ENCODE data around the gene NR5A1.
A peak's percentile ranks its signal among the peaks of the same experiment; 100 is the strongest.

NR5A1 gene

DNA sequence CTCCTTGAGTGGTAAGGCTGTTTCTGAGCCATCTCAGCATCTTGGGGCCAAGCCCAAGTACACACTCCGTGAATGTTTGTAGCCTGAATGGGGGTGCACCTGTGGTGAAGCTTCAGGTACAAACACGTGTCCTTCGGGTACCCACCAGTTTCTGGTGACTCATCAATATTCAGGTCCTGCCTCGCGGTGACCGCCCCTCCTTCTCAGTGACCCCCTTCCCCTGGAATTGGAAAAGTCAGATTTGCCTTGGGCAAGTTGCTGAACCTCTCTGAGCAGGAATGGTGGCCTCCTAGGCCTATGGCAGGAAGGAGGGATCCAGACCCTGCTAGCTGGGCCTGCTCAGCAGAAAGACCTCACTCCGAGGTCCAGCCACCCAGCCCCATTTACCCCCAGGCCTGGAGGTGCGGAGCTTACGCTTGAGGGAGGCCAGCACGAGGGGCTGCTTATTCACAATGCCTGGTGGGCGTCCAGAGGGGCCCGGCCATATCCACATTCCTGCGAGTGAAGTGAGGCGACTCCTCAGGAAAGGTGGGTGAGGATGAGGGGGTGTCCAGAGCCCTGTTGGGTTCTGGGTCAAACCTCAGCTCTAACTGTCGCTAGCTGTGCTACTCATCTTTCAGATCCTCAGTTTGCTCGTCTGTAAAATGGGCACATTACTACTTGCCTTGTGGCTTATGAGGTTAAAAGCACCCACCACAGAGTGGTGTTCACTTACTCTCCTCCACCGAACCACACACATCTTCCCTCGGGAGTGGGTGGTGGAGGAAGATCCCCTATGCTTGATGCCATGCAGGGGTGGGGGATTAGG lies 49.9 kb downstream of the NR5A1 start:
- DNase-seq = no peak

DNA sequence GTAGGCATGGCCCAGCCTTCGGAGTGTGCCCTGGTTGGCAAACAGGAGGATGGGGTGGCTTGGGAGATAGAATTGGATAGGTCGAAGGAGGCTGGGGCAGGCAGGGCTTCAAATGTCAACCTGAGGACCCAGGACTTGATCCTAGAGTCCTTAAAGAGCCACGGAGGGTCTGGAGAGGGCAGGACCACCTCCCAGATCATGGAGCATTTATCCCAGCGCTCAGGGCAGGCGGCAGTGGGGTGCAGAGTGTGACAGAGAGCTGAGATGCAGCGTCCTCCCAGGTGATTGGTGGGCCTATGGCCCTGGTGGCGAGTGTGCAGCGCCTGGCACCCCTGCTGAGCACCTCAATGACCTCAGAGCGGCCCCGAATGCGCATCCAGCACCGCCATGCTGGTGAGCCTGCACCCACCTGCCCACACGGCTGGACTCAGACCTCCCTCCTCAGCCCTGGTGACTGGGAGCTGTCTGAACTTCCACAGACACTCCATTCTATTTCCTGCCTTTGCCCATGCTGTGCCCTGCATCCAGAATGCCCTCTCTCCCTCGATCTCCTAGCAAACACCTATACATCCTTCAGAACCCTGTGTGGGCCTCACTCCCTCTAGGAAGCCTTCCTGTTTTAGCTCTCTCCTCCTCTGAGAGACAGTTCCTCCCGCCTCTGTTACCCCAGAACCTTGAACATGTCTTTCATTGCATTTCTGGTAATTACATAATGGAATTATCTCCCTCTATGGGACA lies 50.7 kb downstream of the NR5A1 start:
- no peak for DNase-seq

DNA sequence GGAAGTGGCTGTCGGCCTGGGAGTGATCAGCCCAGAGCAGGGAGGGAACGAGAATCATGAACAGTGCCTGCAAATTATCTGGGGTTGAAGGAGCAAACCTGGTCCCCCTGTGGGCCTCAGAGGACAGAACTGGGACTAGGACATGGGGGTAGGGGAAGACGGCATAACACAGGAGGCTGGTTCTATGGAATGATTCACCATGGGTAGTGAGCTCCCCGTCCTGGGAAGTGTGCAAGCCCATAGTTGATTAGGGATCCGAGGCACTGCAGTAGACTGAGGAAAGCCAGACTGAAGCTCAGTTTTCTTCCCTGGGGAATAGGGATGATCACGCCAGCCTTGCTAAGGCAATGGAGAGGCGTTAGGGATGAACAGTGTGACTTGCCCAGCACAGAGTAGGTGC lies 51.4 kb downstream of the NR5A1 start:
- DNase-seq = no peak

DNA sequence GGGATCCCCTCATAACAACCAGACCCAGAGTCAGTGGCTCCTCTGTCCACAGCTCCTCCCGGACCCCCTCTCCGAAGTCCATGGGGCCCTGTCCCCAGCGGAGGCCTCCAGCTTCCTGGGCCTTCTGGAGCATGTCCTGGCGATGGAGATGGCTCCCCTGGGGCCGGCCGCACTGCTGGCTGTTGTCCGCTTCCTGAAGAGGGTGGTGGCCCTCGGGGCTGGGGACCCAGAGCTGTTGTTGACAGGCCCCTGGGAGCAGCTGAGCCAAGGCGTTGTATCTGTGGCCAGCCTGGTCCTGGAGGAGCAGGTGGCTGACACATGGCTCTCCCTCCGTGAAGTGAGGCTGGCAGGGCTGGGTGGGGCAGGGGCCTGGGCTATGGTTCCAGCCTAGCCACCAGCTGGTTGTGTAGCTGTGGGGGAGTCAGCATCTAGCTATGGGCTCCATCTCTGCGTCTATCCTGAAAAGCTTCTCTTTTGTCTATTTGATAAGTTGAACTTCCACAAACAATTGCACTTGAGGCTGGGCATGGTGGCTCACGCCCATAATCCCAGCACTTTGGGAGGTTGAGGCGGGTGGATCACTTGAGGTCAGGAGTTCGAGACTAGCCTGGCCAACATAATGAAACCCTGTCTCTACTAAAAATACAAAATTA lies 52.3 kb downstream of the NR5A1 start:
- no peak for DNase-seq

DNA sequence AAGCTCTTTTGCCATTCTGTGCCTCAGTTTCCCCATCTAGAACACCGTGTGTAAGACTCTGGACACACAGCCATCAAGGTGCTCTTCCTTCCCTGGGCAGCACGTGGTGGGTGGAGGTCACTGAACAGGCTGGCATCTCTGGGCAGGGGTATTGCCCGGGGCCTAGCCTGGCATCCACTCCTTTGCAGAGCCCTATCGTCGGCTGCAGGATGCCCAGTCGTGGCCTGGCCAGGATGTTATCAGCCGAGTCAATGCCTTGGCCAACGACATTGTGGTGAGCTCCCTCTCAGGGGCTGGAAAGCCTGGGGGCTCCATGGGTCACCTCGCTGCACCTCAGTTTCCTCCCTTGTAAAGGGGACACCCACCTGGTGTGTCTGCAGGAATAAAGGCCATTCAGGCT lies 52.9 kb downstream of the NR5A1 start:
- no peak for DNase-seq

DNA sequence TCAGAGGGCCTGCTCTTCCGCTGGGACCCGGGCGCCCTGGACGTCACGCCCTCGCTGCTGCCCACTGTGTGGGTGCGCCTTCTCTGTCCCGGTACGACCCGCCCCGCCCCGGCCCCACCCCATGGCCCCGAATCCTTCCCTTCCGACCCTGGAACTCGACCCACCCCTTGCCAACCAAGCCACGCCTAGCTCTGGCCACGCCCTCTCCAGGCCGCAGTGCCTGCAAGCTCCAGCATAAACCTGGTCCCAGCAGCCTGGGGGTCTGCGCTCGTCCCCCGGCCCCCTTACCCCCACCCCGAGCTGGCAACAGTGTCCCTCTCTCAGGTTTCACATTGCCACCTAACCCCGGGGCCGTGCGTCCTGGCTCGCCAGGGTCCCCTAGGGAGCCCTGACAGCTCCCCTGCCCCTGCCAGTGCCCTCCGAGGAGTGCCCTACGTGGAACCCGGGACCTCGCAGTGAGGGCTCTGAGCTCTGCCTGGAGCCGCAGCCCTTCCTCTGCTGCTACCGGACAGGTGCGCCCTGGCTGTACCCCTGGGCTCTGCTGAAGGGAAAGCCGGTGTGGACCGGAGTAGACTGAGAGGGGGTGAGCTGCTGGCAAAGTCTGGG lies 53.5 kb downstream of the NR5A1 start:
- DNase-seq = no peak

DNA sequence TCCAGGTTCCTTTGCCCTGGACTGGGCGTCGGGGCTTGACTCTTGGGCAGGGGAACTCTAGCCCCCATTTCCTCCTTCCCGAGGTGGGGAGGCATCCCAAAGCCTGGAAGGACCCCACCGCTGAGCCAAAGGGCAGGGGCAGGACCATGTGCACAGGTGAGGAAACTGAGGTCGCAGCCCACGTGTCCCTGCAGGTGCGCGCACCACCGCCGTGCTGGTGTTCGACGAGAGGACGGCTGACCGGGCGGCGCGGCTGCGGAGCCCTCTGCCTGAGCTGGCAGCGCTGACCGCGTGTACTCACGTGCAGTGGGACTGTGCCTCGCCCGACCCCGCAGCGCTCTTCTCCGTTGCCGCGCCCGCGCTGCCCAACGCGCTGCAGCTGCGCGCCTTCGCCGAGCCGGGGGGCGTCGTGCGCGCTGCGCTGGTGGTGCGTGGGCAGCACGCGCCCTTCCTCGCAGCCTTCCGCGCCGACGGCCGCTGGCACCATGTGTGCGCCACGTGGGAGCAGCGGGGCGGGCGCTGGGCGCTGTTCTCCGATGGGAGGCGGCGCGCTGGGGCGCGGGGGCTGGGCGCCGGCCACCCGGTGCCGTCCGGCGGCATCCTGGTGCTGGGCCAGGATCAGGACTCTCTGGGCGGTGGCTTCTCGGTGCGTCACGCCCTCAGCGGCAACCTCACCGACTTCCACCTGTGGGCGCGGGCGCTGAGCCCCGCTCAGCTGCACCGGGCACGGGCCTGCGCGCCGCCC lies 54.2 kb downstream of the NR5A1 start:
- DNase-seq = no peak

DNA sequence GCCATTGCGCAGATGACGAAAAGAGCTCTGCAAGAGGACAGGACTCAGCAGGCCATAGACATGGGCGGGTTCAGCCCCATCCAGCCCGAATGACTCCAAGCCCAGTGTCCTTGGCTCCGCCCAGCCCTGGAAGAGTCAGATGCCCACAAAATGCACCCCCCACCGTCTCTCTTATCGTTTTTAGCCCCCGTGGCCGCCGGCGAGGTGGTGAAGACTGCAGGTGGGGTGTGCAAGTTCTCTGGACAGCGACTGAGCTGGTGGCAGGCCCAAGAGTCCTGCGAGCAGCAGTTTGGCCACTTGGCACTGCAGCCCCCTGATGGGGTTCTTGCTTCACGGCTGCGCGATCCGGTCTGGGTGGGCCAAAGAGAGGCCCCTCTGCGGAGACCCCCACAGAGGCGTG lies 54.9 kb downstream of the NR5A1 start:
- DNase-seq = no peak

DNA sequence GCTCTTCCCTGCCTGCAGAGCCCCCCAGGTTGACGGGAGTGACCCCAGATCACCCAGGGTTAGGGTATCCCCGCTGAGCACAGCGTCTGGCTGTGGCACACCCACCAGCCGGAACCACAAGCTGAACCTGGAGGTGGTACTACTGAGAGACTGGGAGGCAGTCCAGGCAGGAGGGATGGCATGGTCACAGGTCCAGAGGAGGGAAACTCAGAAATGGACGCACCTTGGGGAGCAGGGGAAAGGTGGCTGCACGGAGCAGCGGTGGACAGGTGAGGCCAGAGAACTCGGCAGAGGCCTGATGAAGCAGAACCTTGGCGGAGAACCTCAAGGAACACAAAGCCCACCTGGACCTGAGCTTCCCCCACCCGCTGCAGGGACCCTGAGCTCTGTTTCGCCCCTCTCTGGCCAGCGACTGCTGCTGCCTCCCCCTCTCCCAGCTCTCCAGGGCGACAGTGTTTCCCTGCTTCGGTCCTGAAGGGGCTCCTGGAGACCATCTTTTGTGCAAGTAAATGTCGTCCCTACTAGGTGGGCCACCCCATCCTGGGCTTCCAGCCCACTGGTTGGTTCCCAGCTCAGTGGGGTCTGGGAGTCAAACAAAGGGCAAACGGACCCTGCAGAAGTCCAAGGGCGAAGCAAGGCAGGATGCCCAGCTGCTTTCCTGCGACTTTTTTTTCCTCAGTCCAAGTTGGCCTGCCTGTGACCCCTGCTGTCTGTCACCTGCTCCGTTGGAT lies 56.1 kb downstream of the NR5A1 start:
- no peak for DNase-seq

DNA sequence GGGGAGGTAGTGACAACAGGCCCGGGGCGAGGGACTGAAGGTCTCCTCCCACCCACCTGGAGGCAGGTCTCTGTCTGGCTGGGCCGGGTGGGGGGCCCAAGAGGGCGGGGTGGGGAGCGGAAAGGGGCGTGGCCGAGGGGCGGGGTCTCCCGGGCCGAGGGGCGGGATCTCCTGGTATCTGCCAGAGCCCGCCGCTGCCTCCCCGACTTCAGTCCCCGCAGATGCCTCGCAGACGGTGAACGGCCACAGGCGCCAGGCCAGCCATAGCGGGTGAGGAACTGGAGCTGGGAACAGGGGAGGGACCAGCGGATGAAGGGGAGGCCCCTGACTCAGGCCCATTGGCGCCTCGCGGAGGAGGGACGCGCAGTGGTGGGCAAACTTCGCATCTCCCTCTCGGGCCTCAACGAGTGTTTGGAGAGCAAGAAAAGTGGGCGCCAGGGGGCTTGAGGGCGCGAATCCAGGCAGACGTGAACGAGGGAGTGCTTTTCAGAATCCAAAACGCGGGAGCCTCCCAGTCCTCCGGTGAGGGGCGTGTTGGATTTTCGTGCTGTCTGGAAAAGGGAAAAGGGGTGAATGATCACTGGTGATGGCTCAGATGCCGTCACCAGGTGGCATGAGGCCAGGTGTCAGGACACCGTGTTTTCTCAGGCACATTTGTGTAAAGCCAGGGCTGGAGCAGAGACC lies 56.8 kb downstream of the NR5A1 start, which contains the start of gene ADGRD2:
ADGRD2 (plus strand) TSS at position 211 of the 684 bp plus-strand sequence. CDS start 1,216 bp downstream, outside the sequence.
- peak; percentile 60 for DNase-seq

DNA sequence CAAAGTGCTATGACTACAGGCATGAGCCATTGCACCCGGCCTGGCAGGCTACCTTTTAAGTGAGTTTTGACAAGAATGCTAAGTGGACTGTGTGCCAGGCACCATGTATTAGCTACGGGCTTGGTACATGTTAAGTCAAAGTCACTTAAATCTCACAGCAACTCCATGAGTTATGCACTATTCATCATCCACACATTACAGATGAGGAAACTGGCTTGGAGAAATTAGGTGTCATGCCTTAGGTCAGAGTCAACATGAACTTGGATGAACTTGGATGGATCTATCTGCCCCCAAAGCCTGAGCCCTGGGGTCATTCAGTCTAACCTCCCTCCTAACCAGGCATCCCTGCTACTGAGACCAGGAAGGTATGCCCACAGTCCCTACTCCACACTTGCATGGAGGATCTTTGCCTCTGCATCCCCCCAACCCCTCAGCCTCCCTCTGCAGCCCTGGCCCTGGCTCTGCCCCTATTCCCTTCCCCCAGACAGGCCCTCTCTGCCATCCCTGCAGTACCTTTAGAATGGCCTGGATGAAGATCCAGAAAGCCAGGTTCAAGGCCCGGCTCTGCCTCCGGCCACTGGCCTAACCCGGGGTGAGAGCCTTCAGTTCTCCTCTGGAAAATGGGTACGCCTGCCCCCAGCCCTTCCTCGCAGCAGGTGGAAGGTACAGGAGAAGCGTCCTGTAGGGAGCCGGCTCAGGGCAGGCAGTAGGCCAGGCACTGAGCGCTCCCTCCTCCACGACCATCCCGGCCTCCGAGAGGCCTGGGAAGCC lies 57.6 kb downstream of the NR5A1 start:
- DNase-seq = no peak

DNA sequence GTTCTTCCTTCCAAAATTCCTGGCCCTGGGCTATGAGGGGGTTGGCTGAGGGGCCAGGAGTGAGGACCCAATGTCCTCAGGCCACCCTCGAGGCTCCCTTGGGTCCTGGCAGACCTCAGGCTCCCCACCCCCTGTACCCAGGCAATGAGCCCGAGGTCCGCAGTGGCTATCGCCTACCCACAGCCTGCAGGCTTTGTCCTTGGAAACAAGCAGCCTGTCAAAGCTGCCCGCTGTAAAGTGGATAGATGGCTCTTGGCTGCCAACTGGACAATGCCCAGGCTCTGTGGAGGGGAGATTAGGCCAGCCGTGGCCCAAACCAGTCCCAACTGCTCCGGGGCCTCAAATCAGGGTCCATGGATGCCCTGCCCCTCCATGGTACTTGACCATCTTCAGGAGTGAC lies 59.2 kb downstream of the NR5A1 start:
- no peak for DNase-seq

DNA sequence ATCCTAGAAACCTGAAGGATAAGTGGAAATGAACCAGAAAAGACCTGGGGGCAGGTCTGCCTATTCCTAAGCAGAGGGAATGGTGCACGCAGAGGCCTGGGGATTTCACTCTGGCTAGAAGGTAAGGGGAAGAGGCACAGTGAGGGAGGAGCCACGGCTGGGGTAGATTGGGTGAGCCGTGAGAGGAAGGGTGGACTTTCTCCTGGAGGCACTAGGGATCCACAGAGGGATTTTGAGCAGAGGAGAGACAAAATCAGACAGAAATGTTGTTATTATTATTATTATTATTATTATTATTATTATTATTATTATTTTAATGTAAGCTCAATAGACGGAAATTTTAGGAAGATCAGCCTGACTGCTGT lies 59.9 kb downstream of the NR5A1 start:
- DNase-seq = no peak

DNA sequence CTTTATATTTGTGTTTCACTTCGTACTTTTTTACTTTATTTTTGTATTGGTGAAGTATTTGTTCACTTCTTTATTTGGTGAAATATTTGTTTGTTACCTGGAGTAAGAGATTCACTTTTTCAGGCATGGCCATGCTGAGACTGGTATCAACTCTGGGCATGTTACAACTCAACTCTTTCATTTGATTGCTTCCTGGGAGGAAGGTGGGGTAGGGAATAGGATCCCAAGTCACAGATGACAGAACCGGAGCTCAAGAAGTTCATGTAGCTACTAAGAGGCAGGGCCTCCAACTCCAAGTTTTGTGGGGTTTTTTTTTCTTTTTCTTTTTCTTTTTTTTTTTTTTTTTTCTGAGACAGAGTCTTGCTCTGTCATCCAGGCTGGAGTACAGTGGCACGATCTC lies 63.0 kb downstream of the NR5A1 start:
- DNase-seq = no peak

DNA sequence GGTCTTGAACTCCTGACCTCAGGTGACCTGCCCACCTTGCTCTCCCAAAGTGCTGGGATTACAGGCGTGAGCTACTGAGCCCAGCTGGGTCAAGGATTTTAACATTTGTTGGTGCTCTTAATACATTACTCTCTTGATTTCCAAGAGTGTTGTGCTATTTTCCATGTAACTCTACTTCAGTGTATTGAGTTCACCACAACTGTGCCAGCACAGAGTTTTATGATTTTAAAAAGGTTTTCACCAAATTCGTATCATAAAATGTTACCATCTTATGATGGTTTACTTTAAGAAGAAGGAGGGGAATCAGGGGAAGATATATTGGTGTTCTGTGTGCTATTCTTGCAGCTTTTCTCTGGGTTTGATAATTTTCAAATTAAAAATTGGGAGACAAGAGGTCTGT lies 63.6 kb downstream of the NR5A1 start:
- no peak for DNase-seq

DNA sequence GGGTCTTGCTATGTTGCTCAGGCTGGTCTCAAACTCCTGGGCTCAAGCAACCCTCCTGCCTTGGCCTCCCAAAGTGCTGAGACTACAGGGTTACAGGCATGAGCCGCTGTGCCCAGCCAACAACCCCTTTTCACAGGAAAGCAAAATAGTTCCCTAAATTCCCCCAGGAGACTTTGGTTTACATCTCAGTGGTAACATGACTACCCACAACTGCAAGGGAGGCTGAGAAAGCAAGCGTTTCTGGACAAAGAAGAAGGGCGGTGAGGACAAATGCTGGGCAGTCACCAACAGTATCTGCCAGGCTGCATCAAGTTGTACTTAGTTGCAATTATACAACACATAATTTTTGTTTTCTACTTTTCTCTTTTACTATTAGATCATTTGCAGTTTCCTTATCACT lies 64.4 kb downstream of the NR5A1 start:
- no peak for DNase-seq

DNA sequence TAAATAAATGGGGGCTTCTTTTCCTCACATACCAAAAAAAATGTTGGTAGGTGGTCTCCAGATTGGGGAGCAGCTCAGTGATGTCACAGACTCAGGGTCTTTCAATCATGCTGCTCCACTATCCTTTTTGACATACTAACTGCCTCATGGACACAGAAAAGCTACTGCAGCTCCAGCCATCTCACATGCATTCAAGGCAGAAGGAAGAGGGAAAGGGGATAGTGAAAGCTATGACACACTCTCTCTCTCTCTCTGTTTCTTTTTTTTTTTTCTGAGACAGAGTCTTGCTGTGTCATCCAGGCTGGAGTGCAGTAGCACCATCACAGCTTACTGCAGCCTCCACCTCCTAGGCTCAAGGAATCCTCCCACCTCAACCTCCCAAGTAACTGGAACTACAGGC lies 64.8 kb downstream of the NR5A1 start:
- DNase-seq = no peak

DNA sequence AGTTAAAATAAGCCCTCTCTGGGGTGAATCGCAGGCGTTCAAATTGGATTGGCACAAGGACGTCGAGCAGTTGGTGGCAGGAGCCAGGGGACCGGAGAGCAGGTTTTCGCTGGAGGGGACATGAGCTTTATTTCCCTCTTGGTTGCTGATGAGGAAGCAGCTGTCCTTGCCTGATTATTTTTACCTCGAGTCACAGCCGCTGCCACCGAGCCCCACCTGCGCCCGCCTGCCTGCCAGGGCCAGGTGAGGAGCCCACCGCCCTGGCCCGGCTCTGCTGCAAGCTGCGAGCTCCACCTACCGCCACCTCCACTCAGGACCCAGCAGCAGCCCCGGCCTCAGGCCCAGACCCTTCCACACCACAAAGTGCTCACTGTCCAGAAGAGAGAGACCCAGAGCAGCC lies 65.9 kb downstream of the NR5A1 start:
- DNase-seq = no peak

DNA sequence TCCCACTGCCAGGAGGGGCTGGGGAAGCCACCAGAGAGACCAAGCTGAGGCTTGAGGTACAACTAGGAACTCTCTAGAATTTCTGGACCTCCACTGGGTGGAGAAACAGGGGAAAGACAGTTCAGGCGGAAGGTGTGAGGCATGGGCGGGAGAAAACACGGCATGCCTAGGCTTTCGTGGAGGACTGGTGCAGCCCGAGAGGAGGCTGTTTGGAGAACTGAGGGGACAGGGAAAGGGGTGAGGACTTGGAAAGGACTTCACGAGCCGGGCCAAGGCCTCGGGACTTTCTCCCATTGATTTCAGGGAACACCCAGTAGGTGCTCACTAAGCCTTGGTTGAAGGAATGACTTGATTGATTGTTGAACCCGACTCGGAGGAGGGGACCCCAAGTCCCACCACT lies 66.4 kb downstream of the NR5A1 start:
- DNase-seq = no peak

DNA sequence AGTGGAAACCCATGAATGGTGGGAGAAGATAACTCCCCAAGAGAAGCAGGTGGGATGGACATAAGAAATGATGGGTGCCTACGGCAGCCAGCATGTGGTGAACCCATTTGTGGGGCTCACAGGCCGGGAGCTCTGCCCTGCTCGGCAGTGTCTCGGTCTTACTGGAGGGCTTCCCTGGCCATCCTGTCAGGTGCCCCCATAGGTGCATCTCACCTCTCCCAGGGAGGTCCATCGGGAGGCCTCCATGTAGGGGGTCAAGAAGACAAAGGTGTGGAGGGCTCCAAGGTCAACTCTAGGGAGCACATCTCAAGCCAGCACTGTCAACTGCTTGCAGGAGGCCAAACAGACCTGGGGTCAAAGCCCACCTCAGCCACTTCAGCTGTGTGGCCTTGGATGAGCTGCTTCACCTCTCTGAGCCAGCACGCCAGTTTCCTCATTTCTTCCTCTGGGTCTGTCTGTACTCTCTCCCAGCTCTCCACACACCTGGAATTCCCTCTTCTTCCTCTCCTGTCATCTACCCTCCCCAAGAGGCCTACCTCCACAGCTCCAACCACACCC lies 67.4 kb downstream of the NR5A1 start:
- no peak for DNase-seq

Data from activated CD8-positive, alpha-beta memory T cell treated with anti-CD3 and anti-CD28 coated beads, Interleukin-2, amount 50 U/mL, for 48 hours (primary cell).